K562 (cell line): Measurements from ENCODE around the gene FZD4. TPM values are rescaled to one million over a fixed set of nuclear protein-coding genes. Genes with fewer than 3 reads are reported as not detected.

Experiments used
- ATF1 ChIP-seq, 2 experiments: fragments of 450-650 bp in 1 of 2; IDR thresholded peaks; 2 replicates each; pipeline ENCODE4 v1.6.1; 2016; ENCODE audit warnings: missing compliant biosample characterization in 1 of 2, missing genetic modification characterization in 1 of 2
- CCAR2 ChIP-seq: fragments of 200-400 bp; formaldehyde crosslinking; IDR thresholded peaks from 2 replicates; pipeline ENCODE4 v1.6.1; 2017; ENCODE audit warnings: mild to moderate bottlenecking, low read depth, low read length
- EHMT2 ChIP-seq: fragments of 450-650 bp; IDR thresholded peaks from 2 replicates; pipeline ENCODE4 v1.6.1; 2018; ENCODE audit warnings: antibody characterized with exemption
- FOS ChIP-seq: IDR thresholded peaks from 3 replicates; pipeline ENCODE4 v1.6.1; 2011; ENCODE audit not compliant: insufficient read length; ENCODE audit errors: extremely low read depth
- IRF2 ChIP-seq: sonication (generic); formaldehyde crosslinking; IDR thresholded peaks from 2 replicates; pipeline ENCODE4 v1.8.1; 2022; ENCODE audit warnings: mild to moderate bottlenecking, missing genetic modification reagents
- L3MBTL2 ChIP-seq: fragments of 450-650 bp; IDR thresholded peaks from 2 replicates; pipeline ENCODE4 v1.6.1; 2016; ENCODE audit warnings: mild to moderate bottlenecking, moderate library complexity
- MLLT1 ChIP-seq, 2 experiments: fragments of 450-650 bp; IDR thresholded peaks; 2 replicates each; pipeline ENCODE4 v1.6.1; 2016
- MYBL2 ChIP-seq, 2 experiments: fragments of 450-650 bp in 1 of 2; sonication (generic) in 1 of 2; formaldehyde crosslinking in 1 of 2; IDR thresholded peaks; 2 replicates each; pipeline versions ENCODE4 v1.6.1 to v1.8.1; 2017 to 2022; ENCODE audit warnings: borderline replicate concordance in 1 of 2, inconsistent platforms in 1 of 2, low read depth in 1 of 2, mild to moderate bottlenecking in 1 of 2, missing genetic modification reagents in 1 of 2, moderate library complexity in 1 of 2
- NFIX ChIP-seq: fragments of 250-450 bp; sonication (Bioruptor Pico); IDR thresholded peaks from 2 replicates; pipeline ENCODE4 v1.4.0; 2020; ENCODE audit warnings: low read depth, mild to moderate bottlenecking, moderate library complexity
- NRF1 ChIP-seq, 2 experiments: fragments of 450-650 bp; IDR thresholded peaks in 1 of 2; conservative IDR thresholded peaks in 1 of 2; 2 replicates each; pipeline ENCODE4 v1.6.1; 2014; ENCODE audit warnings: mild to moderate bottlenecking in 2 of 2
- SAFB ChIP-seq: fragments of 200-400 bp; formaldehyde crosslinking; IDR thresholded peaks from 2 replicates; pipeline ENCODE4 v1.6.1; 2017; ENCODE audit warnings: low read depth, low read length, borderline replicate concordance
- SP1 ChIP-seq: sonication (generic); formaldehyde crosslinking; IDR thresholded peaks from 2 replicates; pipeline ENCODE4 v1.8.1; 2022; ENCODE audit warnings: mild to moderate bottlenecking, missing genetic modification reagents
- STAT5B ChIP-seq: fragments of 250-450 bp; sonication (Bioruptor Pico); IDR thresholded peaks from 2 replicates; pipeline ENCODE4 v1.8.0; 2021; ENCODE audit warnings: mild to moderate bottlenecking, inconsistent platforms
- TAF1 ChIP-seq: IDR thresholded peaks from 2 replicates; pipeline ENCODE4 v1.6.1; 2011; ENCODE audit warnings: mild to moderate bottlenecking, low read length, moderate library complexity; ENCODE audit not compliant: insufficient read depth, control insufficient read depth, severe bottlenecking; ENCODE audit errors: extremely low read depth
- U2AF1 ChIP-seq: fragments of 200-400 bp; formaldehyde crosslinking; optimal IDR thresholded peaks from 2 replicates; pipeline ENCODE3; 2017; ENCODE audit warnings: mild to moderate bottlenecking, low read depth, low read length, moderate library complexity
- U2AF2 ChIP-seq: fragments of 200-400 bp; formaldehyde crosslinking; optimal IDR thresholded peaks from 2 replicates; pipeline ENCODE3; 2017; ENCODE audit warnings: low read depth, mild to moderate bottlenecking, low read length
- ZBTB9 ChIP-seq: fragments of 450-650 bp; formaldehyde crosslinking; IDR thresholded peaks from 2 replicates; pipeline ENCODE4 v1.4.0; 2020; ENCODE audit warnings: mild to moderate bottlenecking, moderate library complexity
- ZNF23 ChIP-seq: fragments of 250-450 bp; sonication (Bioruptor Pico); IDR thresholded peaks from 2 replicates; pipeline ENCODE4 v1.4.0; 2020; ENCODE audit warnings: mild to moderate bottlenecking
- ZNF263 ChIP-seq: sonication (generic); formaldehyde crosslinking; IDR thresholded peaks from 2 replicates; pipeline ENCODE4 v1.8.0; 2022; ENCODE audit warnings: mild to moderate bottlenecking, missing genetic modification reagents, borderline replicate concordance
- ZNF57 ChIP-seq: fragments of 450-650 bp; formaldehyde crosslinking; IDR thresholded peaks from 2 replicates; pipeline ENCODE4 v1.4.0; 2020; ENCODE audit warnings: mild to moderate bottlenecking, moderate library complexity
- ZNF717 ChIP-seq: fragments of 250-450 bp; sonication (Bioruptor Pico); IDR thresholded peaks from 2 replicates; pipeline ENCODE4 v1.5.0; 2021
- polyA plus RNA-seq, 8 experiments: library from polyadenylated mRNA; depleted of rRNA in 4 of 8; stranded (reverse) in 5 of 8; unstranded in 3 of 8; fragments of >200 nt; fragmentation: Nextera tagmentation in 2 of 8; fragmentation: Illumina TruSeq in 1 of 8; extraction: Ambion mirVana in 2 of 8; extraction: Trizol in 1 of 8; gene quantifications; 2 replicates each; pipeline versions ENCODE4 v1.2.1 to v1.2.3, GENCODE V29; 2011 to 2014; ENCODE audit warnings: inconsistent platforms in 1 of 8, missing spikeins in 1 of 8
- total RNA-seq, 7 experiments: library from RNA; depleted of rRNA in 6 of 7; stranded (reverse); fragments of >200 nt in 6 of 7; fragmentation: Illumina TruSeq in 2 of 7; extraction: Trizol in 2 of 7; gene quantifications; 2 replicates each; pipeline versions ENCODE4 v1.2.1 to v1.2.3, GENCODE V29; 2011 to 2021; ENCODE audit warnings: low replicate concordance in 1 of 7
- TF ChIP-seq, protein P1 (sequence below): fragments of 250-450 bp; sonication (Bioruptor Pico); IDR thresholded peaks from 2 replicates; pipeline ENCODE4 v1.8.0; 2021; ENCODE audit warnings: moderate library complexity, mild to moderate bottlenecking, inconsistent platforms

The FZD4 gene
- total and polyA plus RNA-seq, 9 of the 15 experiments (the other 6 are each of a cell fraction or from before 2014, with no cell fraction given) = 1.2 to 7.9 (median 5.8) TPM

DNA sequence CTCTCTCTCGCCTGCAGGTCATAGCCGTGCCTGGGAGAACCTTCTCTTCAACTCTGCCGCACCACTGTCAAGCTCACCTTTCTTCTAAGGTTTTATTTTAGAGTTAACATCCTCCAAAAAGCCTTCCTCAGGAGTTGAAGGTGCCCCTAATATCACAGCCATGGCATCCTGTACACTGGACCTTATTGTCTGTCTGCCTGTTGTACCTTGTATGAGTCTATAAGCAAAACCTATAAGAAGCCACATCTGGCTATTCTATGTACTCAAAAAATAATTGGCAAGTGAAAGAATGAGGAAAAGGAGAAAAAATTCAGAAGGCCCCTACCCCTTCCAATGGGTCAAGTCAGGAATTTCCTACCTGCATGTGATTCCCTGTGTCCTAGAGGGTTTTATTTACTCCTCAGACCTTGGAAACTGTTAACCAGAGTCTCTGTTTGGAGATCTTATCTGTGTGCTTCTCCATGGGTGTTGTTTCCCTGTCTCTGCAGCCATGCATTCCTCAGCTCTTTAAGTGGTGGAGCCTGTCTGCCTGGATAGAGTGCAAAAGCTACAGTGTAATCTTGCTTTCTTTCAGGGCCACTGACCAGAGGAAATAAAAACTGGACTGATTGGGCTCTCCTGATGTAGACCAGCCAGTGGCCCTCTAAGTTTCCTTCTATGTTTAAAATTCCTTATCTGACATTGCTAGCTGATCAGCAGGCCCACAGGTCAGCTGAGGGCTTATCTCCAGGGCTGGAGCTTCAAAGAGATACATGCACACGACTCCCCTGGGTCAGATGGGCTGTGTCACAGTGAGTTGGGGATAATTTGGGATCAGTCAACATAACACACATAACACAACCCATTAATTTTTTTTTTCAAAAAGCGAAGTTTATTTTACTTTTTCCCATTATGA is 44.9 kb upstream of the FZD4 start (continued):
- TF ChIP-seq ZNF57 (CRISPR knock-in tag) (no peak), MLLT1 (IDR thresholded peaks at IDR 0.05) (peak; percentile 23 to 33; a peak in 1 of 4 replicates), EHMT2 (0 out of 2 replicates have a peak, but pooled peaks have one; percentile 46), TAF1 (peak; percentile 37), CCAR2 (0 out of 2 replicates have a peak, but pooled peaks have one; percentile 55), ZNF23 (no peak; the same call in 1 of the 2 replicates), FOS (no peak), NRF1 (conservative IDR thresholded peaks at IDR 0.05 in 1 of 2, IDR thresholded peaks at IDR 0.05 in 1 of 2) (peak; percentile 45 to 46; a peak in 3 of 4 replicates), ZNF717 (CRISPR knock-in tag) (no peak), SP1 (CRISPR knock-in tag) (peak; percentile 51; the same call in 1 of the 2 replicates), ZBTB9 (CRISPR knock-in tag) (no peak), SAFB (no peak), MYBL2 (IDR thresholded peaks at IDR 0.05; ENCODE audit: low read depth) (peak; percentile 94), MYBL2 (CRISPR knock-in tag; IDR thresholded peaks at IDR 0.05; ENCODE audit: borderline replicate concordance) (no peak), U2AF1 (no peak), U2AF2 (no peak), NFIX (CRISPR knock-in tag) (no peak), ZNF263 (CRISPR knock-in tag) (no peak), ATF1 (CRISPR knock-in tag; IDR thresholded peaks at IDR 0.05) (no peak), ATF1 (tag; IDR thresholded peaks at IDR 0.05) (peak; percentile 83), IRF2 (CRISPR knock-in tag) (no peak), STAT5B (CRISPR knock-in tag) (no peak), L3MBTL2 (peak; percentile 91)
- TF ChIP-seq, protein P1, sequence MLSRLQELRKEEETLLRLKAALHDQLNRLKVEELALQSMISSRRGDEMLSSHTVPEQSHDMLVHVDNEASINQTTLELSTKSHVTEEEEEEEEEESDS = no peak
